Measurements from ENCODE around the gene ZNG1F.
"Not testable (repeated sequence)": the region's sequence is repeated elsewhere in the genome, so short reads cannot be mapped to it uniquely, and the experiment has no call there.

GRCh38 chr9:41105557-41106253 is 83.4 kb downstream of the ZNG1F start:
- not testable (repeated sequence) for TF ChIP-seq EZH2phosphoT487, EZH2, CTCF (IDR thresholded peaks at IDR 0.05)
